Urothelium cell line (cell line): ENCODE data around the gene ST3GAL3.

Experiments used
- DNase-seq: peaks from one replicate; pipeline ENCODE4 v3.0.0; 2011; ENCODE audit warnings: low spot score, mixed read lengths
- FAIRE-seq: peaks from 2 replicates; lab custom pipeline; 2011; peaks lifted over from hg19 to GRCh38; lab: Jason Lieb, UNC

ST3GAL3 gene

DNA sequence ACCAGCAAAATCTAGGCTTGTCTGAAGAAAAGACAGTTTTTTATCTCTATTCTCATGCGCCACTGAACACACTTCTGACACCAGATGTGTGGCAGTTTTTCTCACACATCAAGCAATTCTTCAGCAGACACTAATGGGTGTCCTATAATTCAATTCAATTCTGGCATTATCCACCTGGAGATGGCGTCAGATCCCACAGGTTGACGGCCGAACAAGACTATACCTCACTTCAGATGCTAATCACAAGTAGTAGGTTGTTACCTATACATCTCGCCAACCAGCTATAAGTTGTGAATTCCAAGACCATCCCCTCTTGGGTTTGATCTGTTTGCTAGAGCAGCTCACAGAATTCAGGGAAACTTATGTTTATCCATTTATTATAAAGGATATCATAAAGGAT lies 136.3 kb downstream of the ST3GAL3 start:
- FAIRE-seq = no peak
- no peak for DNase-seq

- DNase-seq = no peak
- no peak for FAIRE-seq
These were observed 136.8 kb downstream of the ST3GAL3 start for GRCh38 chr1:43844114-43844513.

DNA sequence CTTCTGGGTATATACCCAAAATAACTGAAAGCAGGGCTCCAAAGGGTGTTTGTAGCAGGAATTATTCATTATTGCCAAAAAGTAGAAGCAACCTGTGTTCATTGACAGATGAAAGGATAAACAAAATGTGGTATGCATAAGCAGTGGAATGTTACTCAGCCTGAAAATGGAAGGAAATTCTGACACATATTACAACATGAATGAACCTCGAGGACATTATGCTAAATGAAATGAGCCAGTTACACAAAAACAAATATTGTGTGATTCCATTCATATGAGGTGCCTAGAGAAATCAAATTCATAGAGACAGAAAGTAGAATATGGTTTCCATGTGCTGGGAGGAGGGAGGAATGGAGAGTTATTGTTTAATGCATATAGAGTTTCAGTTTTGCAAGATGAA lies 140.0 kb downstream of the ST3GAL3 start:
- FAIRE-seq (no peak), DNase-seq (no peak)

- FAIRE-seq (no peak), DNase-seq (no peak)
These were observed 140.5 kb downstream of the ST3GAL3 start for GRCh38 chr1:43847882-43848281.

- FAIRE-seq (no peak), DNase-seq (no peak)
These were observed 142.3 kb downstream of the ST3GAL3 start for GRCh38 chr1:43849670-43850069.

DNA sequence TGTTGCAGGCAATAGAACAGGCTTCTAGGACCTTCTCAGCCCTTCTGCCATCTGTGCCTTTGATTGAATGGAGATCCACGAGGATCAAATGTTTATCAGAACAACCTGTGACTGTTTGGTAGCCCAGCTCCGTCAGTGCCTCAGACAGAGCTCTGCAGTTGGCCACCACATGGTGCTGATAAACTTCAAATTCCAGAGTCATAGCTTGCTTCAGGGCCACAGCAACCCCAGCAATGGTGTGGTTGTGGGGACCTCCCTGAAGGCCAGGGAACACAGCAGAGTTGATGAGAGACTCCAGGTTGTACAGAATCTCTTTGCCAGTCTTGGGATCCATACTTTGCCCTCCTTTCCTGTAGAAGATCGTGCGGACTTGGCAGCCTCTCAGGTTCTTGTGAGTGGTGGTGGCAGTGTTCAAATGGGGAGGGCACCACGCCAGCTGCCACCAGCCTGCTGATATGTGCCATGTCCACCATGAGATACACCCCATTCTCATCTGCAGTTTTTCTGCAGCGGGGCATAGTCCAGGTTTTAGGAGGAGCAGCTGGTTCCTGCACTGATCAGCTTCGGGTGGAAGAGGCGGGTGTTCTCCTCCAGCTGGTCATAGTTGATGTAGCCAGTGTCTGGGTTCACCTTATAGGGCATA lies 143.4 kb downstream of the ST3GAL3 start:
- DNase-seq (no peak), FAIRE-seq (no peak)

GRCh38 chr1:43851561-43852338 lies 144.4 kb downstream of the ST3GAL3 start:
- DNase-seq (no peak), FAIRE-seq (no peak)

GRCh38 chr1:43853161-43853921 lies 146.0 kb downstream of the ST3GAL3 start:
- no peak for FAIRE-seq
- peak; percentile 55 for DNase-seq

DNA sequence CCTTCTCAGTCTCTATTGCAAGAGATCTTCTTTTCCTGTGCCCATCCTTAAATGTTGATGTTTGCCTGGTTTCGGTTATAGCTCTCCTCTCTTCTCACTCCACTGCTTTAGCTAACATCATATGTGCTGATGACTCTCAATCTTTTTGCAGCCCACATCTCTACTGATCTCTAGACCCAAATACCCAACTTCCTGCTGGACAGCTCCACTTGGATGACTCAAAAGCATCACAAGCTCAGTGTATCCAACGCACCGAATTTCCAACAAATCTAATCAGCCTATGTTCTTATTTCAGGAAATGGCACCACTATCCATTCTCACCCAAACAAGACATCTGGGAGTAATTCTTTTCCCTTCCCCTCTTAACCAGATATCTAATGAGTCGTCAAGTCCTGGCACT lies 147.1 kb downstream of the ST3GAL3 start:
- FAIRE-seq (no peak), DNase-seq (no peak)

- no peak for DNase-seq
- no peak for FAIRE-seq
These were observed 148.9 kb downstream of the ST3GAL3 start for GRCh38 chr1:43856188-43856587.

GRCh38 chr1:43857163-43857562 lies 149.8 kb downstream of the ST3GAL3 start:
- DNase-seq = no peak
- FAIRE-seq = no peak

GRCh38 chr1:43858324-43858723 lies 151.0 kb downstream of the ST3GAL3 start:
- DNase-seq (peak; percentile 91), FAIRE-seq (peak; percentile 90)

- no peak for DNase-seq
- no peak for FAIRE-seq
These were observed 154.0 kb downstream of the ST3GAL3 start for GRCh38 chr1:43861337-43861736.

DNA sequence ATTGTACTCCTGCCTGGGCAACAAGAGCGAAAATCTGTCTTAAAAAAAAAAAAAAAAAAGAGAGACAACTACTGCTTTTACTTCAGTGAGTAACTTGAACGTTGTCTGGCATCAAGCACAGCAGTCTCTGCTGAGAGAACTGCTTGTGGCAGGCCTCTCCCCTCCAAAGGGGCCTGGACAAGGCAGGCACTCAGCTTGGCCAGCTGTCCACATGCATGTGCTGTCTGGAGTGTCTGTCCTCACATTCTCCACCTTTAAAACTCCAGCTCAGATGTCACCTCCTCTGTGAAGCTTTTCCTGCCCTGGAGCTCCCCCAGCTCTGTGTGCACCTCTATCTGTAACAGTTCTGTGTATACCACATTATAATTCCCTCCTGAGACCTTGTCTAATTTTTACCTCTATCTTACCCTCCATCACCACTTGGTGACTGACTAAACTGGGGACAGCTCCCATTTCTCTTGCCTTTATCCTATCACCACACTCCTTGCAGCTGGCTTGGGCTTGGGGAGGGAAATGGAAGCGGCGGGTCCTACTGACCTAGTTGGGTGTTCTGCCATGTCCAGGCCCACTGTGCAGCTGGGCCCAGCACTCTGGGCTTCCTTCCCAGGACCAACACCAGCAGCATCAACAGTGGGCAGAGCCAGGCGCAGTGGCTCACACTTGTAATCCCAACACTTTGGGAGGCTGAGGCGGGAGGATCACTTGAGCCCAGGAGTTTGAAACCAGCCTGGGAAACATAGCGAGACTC lies 154.8 kb downstream of the ST3GAL3 start:
- FAIRE-seq = no peak

DNA sequence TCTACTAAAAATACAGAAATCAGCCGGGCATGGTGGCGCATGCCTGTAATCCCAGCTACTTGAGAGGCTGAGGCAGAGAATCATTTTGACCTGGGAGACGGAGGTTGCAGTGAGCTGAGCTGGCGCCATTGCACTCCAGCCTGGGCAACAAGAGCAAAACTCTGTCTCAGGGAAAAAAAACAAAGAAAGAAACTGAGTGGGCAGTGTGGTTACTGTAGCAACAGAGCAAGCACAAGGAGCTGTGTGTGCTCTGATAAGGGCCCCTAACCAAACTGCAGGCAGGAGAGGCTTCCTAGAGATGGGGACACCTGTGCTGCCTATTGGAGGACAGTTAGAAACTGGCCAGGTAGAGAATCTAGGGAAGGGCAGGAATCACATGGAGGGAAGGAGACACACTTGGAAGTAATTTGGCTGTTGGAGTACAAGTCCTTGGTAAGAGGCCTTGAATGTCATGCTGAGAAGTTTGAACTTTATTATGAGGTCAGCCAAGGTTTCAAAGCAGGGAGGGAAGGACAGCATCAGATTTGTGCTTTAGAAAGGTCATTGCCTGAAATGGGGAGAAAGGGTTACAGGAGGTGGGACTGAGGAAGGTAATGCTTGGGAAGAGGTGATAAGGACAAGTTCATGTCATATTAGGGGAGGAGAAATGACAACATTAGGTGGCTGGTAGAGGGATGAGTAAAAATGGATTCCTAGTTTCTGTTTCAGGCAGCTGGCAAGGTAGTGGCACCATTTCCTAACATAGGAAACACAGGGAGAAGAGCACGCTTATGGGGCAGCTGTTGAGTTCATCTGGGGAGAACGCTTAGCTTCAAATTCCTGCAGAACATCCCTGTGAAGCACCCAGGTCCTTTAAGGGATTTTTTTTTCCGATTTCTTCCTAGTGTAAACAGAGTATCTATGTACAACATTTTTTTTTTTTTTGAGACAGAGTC lies 157.0 kb downstream of the ST3GAL3 start:
- DNase-seq (no peak), FAIRE-seq (no peak)

More for the DNA sequence above, 154.8 kb downstream of the ST3GAL3 start:
- no peak for DNase-seq

- FAIRE-seq = no peak
- no peak for DNase-seq
These were observed 158.9 kb downstream of the ST3GAL3 start for GRCh38 chr1:43866201-43866600.

DNA sequence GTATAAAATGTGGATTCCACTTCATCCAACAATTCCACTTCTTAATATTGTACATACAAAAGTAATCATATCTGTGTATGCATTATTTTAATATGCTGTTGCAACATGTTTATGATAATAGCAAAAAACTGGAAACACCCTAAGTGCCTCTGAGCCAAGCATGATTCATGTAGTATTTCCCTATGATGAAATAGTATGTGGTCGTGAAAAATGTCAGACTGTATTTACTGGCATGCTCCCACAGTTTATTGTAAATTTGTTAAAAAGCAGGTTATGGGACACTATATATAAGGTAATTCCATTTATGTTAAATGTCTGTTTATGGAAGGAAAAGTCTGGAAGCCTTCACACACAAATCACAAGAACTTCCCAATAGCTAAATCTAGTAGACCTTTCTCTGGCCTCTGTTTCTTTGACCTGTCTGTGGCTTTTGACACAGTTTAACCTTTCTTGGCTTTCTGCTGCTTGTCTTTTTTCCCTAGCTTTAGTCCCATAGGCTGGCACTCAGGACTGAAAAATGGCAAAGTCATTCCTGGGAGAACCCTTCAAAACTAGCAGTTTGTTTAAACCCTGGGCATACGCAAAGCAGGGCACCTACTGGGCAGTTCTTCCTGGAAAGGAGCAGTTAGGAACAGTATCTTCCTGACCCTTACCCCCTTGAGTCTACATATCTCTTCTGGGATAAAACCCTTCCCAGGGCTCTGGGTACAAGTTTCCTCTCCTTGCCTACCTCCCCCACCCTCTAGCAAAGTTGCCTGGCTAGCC lies 160.8 kb downstream of the ST3GAL3 start:
- DNase-seq = no peak
- FAIRE-seq = no peak

DNA sequence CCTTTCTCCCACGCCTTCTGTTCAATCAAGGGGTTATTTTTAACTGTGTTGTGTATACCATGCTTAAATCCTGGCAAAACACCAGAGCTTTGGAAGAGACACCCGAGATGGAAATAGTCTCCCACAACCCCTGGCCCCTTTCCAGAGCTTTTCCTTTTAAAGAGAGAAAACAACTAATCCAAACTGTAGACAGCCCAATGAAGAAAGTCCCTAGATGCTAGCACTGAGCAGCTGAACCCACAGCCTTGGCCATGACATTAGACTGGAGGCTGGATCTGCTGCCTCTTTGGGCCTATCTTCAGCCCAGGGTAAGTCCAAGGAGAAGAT lies 161.4 kb downstream of the ST3GAL3 start:
- DNase-seq = no peak
- no peak for FAIRE-seq

DNA sequence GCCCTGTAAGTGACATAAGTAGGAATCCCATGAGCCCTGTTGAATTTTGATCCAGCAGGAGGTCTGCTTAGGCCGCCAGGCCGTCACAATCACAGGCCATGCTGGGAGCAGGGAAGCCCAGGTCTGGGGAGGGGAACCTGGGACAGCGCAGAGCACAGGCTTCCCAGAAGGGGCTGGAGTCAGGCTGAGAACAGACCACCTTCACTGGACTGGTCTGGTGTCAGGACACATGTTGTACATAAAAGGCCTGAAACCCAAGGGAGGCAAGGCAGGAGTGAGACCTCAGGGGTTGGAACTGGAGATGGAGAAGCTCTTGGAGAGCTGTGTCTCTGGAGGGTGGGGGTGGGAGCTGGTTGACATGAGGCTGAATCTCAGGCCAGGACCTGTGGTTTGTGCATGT lies 163.0 kb downstream of the ST3GAL3 start:
- no peak for DNase-seq
- FAIRE-seq = no peak
